ENCODE data around the gene PEX16.

DNA sequence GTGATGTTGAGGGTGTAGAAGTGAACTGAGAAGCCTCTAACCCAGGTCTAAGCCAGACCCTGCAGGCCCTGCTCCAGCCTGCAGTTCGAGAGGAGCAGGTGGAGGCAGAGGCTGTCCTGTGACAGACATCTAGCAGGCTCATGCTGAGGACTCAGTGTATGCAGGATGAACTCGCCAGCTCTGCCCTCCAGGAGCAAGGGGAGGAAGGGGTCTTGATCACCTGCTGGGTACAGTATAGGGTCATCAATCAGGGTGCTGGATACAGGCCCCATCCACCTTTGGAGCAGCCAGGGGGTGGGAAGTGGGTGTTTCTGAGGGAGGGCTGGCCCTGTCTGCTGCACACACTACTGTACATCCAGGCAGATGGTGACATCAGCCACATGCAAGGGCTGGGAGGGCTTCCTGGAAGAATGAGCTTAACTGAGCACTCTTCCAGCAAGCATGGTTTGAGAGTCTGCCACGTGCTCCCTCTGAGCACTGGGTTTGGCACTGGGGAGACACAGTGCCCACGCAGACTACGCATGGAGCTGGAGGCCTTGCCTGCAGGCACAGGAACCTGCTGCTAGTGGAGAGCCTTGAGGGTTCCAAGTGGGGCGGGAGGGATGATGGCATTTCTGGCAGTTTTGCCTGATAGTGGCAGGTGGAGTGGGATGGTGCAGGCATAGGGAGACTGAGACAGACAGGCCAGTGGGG, 23.0 kb downstream of the PEX16 start:
- TF ChIP-seq, protein P1, sequence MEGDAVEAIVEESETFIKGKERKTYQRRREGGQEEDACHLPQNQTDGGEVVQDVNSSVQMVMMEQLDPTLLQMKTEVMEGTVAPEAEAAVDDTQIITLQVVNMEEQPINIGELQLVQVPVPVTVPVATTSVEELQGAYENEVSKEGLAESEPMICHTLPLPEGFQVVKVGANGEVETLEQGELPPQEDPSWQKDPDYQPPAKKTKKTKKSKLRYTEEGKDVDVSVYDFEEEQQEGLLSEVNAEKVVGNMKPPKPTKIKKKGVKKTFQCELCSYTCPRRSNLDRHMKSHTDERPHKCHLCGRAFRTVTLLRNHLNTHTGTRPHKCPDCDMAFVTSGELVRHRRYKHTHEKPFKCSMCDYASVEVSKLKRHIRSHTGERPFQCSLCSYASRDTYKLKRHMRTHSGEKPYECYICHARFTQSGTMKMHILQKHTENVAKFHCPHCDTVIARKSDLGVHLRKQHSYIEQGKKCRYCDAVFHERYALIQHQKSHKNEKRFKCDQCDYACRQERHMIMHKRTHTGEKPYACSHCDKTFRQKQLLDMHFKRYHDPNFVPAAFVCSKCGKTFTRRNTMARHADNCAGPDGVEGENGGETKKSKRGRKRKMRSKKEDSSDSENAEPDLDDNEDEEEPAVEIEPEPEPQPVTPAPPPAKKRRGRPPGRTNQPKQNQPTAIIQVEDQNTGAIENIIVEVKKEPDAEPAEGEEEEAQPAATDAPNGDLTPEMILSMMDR (conservative IDR thresholded peaks at IDR 0.05 in 1 of 2, IDR thresholded peaks at IDR 0.05 in 1 of 2; ENCODE audit: extremely low read depth in 1 of 2, insufficient read depth in 1 of 2, low read depth in 1 of 2, low read length in 2 of 2) = no peak
- TF ChIP-seq EZH2 (IDR thresholded peaks at IDR 0.05; ENCODE audit: borderline replicate concordance, low read length) = no peak
